Glomerular visceral epithelial cell (primary cell): ENCODE data around the gene VEGFD.
"Not testable (repeated sequence)": the region's sequence is repeated elsewhere in the genome, so short reads cannot be mapped to it uniquely, and the experiment has no call there.

Source experiments
- DNase-seq: peaks from one replicate; pipeline ENCODE4 v3.0.0-alpha.2; 2016; ENCODE audit errors: extremely low spot score

Gene VEGFD

DNA sequence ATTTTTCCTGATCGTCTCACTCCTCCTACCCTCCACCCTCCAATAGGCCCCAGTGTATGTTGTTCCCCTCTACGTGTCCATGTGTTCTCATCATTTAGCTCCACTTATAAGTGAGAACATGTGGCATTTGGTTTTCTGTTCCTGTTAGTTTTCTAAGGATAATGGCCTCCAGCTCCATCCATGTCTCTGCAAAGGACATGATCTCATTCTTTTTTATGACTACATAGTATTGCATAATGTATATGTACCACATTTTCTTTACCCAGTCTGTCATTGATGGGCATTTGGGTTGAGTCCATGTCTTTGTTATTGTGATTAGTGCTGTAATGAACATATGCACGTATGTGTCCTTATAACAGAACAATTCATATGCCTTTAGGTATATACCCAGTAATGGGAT, 78.3 kb downstream of the VEGFD start:
- not testable (repeated sequence) for DNase-seq

DNA sequence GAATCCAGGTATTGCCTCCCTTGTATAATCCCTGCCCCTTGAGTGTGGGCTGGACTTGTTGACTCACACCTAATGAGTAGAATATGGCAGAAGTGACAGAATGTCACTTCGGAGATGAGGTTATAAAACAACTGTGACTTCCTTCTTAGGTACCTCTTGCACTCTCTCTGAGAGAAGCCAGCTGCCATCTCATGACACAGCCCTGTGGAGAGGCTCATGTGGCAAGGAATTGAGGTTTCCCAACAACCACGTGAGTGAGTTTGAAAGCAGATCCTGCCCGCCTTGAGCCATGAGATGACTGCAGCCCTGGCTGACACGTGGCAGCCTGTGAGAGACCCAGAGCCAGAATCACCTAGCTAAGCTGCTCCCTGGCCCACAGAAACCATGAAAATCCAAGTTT, 82.3 kb downstream of the VEGFD start:
- peak; percentile 21 for DNase-seq

DNA sequence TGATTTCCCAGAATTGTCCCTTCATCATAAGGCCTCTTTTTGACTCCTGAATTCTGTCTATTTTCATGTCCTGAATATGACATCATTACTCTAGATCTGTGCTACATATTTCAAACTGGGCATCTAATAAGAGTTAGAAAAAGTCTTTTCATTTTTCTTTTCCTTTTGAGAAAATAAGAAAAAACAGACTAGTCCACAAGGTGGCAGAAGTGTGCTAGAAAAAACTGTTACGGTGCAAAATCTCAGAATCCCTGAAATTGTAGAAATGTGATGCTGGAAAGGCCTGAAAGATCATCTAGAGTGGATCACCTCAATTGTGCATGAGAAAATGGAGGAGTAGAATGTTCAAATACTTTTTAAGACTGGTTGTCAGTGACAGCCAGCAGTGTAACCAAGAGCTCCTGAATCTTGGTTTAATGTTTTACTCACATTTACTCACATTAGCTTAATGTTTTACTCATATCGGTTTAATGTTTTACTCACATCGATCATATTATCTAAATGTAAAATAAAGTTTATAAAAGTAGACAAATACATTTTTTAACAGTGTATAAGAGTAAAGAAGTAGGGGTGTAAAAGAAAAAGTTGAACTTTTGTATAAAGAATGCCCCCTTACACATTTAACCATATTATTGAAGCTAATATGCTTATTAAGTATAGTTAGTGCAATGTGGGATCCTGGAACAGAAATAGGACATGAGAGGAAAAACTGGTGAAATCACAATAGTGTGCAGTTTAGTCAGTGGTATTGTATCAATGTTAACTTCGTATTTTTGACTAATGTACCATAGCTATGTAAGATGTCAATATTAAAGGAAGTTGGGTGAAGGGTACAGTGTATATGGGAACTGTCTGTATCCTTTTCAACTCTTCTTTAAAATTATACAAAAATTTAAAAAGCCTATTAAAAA, 84.0 kb downstream of the VEGFD start:
- DNase-seq = peak; percentile 4

DNA sequence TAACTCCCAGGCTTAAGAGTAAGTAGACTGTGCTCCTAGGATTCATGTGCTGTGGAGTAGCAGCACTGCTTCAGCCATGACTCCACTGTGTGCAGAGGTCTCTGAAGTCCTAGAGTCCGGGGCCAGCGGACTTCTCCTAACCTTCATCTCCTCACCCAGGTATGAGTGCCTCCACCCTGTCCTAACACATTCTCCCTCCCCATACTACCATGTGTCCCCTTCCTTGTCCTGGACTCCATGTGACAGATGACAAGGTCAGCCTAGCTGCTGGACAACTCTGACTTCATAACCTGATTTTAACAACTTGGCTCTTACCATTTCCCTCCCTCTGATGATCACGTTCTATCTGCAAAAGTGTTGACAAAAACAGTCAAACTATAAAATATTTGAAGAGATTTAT, 85.4 kb downstream of the VEGFD start:
- DNase-seq = no peak

DNA sequence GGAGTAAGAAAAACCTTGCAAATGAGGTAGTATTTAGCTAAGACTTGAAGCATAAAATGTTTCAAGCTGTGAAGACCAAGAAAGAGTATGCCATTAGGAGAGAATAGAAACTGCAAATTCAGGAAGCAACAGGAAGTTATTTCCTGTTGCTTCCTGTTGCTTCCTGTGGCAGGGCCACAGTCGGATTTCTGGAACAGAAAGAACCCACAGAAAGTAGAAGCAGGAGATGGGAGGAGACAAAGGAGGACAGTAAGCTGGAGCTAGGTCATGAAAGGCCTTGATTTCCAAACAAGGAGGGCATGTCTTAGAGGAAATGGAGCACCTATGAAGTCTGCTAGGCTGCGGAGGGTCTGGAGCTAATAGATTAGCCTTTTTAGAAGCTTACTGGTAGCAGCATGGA, 86.0 kb downstream of the VEGFD start:
- no peak for DNase-seq
